OCI-LY1 (cell line): ENCODE measurements around the gene LCMT1.
A peak's percentile ranks its signal among the peaks of the same experiment; 100 is the strongest.

Experiments used
- H2AFZ ChIP-seq: fragments of 200-600 bp; sonication (generic), shearing (Covaris generic); 2 replicates; pipeline ENCODE4 v1.6.0; 2014; ENCODE audit warnings: antibody characterized with exemption, mild to moderate bottlenecking, low read length
- H3F3A ChIP-seq: fragments of 200-600 bp; sonication (generic), shearing (Covaris generic); 2 replicates; pipeline ENCODE4 v1.6.0; 2014; ENCODE audit warnings: mild to moderate bottlenecking, antibody characterized with exemption, low read length, moderate library complexity; ENCODE audit not compliant: insufficient read depth
- H3K27ac ChIP-seq: fragments of 200-600 bp; sonication (generic); 2 replicates; pipeline ENCODE4 v1.5.1; 2014; ENCODE audit warnings: low read length, mixed run types, mild to moderate bottlenecking, low read depth; ENCODE audit not compliant: poor library complexity, severe bottlenecking
- H3K27me3 ChIP-seq: fragments of 200-600 bp; sonication (generic); 2 replicates; pipeline ENCODE4 v1.6.0; 2014; ENCODE audit warnings: antibody characterized with exemption, mild to moderate bottlenecking, low read length, moderate library complexity; ENCODE audit not compliant: insufficient read depth
- H3K36me3 ChIP-seq: fragments of 200-600 bp; sonication (generic); 2 replicates; pipeline ENCODE4 v1.6.1; 2014; ENCODE audit warnings: mild to moderate bottlenecking, antibody characterized with exemption, low read length, moderate library complexity, mixed read lengths; ENCODE audit not compliant: insufficient read depth
- H3K4me1 ChIP-seq: fragments of 200-600 bp; sonication (generic); 2 replicates; pipeline ENCODE4 v1.5.1; 2014; ENCODE audit warnings: mild to moderate bottlenecking, low read length, moderate library complexity; ENCODE audit not compliant: insufficient read depth, severe bottlenecking
- H3K4me2 ChIP-seq: fragments of 200-600 bp; sonication (generic), shearing (Covaris generic); 2 replicates; pipeline ENCODE4 v1.6.1; 2014; ENCODE audit warnings: low read length
- H3K4me3 ChIP-seq: fragments of 200-600 bp; sonication (generic); 2 replicates; pipeline ENCODE4 v1.5.1; 2014; ENCODE audit warnings: low read length, low read depth, mild to moderate bottlenecking, mixed read lengths; ENCODE audit not compliant: poor library complexity, severe bottlenecking
- H3K79me2 ChIP-seq: fragments of 200-600 bp; shearing (Covaris generic); 2 replicates; pipeline ENCODE4 v1.6.1; 2016; ENCODE audit warnings: mixed run types, low read length, mixed read lengths; ENCODE audit not compliant: insufficient read depth
- H3K9ac ChIP-seq: fragments of 200-600 bp; sonication (generic), shearing (Covaris generic); 2 replicates; pipeline ENCODE4 v1.6.1; 2014; ENCODE audit warnings: mild to moderate bottlenecking, low read length, mixed read lengths
- H3K9me2 ChIP-seq: fragments of 200-600 bp; sonication (generic), shearing (Covaris generic); 2 replicates; pipeline ENCODE4 v1.6.1; 2014; ENCODE audit warnings: low read depth, mild to moderate bottlenecking, low read length, mixed read lengths
- H3K9me3 ChIP-seq: fragments of 200-600 bp; shearing (Covaris generic); 2 replicates; pipeline ENCODE4 v1.6.1; 2014; ENCODE audit warnings: low read length, mixed read lengths
- H4K20me1 ChIP-seq: fragments of 200-600 bp; sonication (generic), shearing (Covaris generic); 2 replicates; pipeline ENCODE4 v1.6.0; 2016; ENCODE audit warnings: mild to moderate bottlenecking, low read length; ENCODE audit not compliant: insufficient read depth
- CTCF ChIP-seq: fragments of 200-600 bp; sonication (generic), shearing (Covaris generic); IDR thresholded peaks from 2 replicates; pipeline ENCODE4 v1.5.1; 2017; ENCODE audit warnings: mild to moderate bottlenecking, antibody characterized with exemption, low read length, moderate library complexity, mixed read lengths
- EZH2 ChIP-seq: fragments of 200-600 bp; sonication (generic), shearing (Covaris generic); IDR thresholded peaks from 2 replicates; pipeline ENCODE4 v1.8.0; 2017; ENCODE audit warnings: borderline replicate concordance, mixed run types, mild to moderate bottlenecking, antibody characterized with exemption, low read length, moderate library complexity, mixed read lengths

LCMT1 gene

GRCh38 chr16:25066747-25067631 lies 44.6 kb upstream of the LCMT1 start:
- no peaks in the 10 kb centered on the region for H3K9me3 ChIP-seq
- no peaks in the 10 kb centered on the region for H3K27me3 ChIP-seq
- TF ChIP-seq EZH2 (no peak), CTCF (no peak)
- H4K20me1 ChIP-seq: no peaks in the 10 kb centered on the region
- H3K4me3 ChIP-seq: peak overlapping the region; percentile 73
- no peaks in the 10 kb centered on the region for H3K79me2 ChIP-seq
- no peaks in the 10 kb centered on the region for H3K9me2 ChIP-seq
- no peaks in the 10 kb centered on the region for H3K36me3 ChIP-seq
- peak overlapping the region; percentile 33 for H3K27ac ChIP-seq
- peak overlapping the region; percentile 96 for H2AFZ ChIP-seq
- H3K4me2 ChIP-seq: peak overlapping the region; percentile 97
- peak overlapping the region; percentile 79 for H3K9ac ChIP-seq
- H3F3A ChIP-seq: no peaks in the 10 kb centered on the region
- peaks cover 20% of the 10 kb centered on the region for H3K4me1 ChIP-seq

DNA sequence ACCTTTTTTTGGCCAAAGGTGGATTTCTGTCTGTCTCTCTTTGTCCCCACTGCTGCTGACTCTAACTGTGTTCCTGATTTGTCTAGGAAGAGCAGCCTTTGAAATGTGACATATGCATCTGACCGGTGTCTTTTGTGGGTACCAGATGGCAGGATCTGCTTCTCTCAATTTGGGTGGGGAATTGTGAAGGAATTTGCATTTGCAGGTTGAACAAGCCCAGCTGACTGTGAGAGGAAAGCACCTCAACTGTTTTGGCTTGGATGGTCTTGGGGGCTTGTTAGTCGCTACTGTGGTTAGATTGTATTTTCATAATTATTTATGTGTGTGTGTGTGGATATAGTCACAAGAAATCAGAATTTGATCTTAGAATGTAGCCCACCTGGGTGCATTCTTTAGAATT lies 37.7 kb upstream of the LCMT1 start:
- peak overlapping the region; percentile 36 for H3K4me2 ChIP-seq

DNA sequence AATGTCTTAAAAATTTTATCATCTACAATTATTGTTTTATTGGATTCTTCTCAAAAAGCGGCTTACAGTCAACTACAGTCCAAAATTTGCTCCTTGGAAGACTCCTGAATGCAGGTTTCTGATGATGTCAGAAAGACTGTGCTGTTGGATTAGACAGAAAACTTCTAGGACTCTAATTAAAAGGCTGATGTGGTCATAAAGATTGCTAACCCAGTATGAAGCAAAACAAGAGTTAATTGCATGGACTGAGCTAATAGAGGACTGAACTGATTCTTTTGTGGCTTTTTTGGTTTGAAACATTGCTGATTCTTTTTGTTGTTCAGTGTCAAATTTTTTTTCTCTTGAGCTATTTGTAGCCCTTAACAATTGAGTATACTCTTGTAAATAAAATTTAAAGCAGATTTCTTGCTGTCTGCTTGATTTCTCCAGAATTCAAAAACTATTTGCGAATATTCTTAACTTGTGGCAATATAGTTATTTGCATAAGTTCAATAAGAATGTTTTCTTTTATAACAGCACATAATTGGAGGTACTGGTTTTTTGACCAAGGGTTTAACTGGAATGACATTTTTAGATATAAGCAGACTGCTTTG lies 33.1 kb upstream of the LCMT1 start:
- no peak overlapping the region for H3K9ac ChIP-seq
- H3F3A ChIP-seq: no peaks in the 10 kb centered on the region
- peaks cover 8% of the 10 kb centered on the region; the same call in 1 of the 2 replicates for H3K9me3 ChIP-seq
- H4K20me1 ChIP-seq: no peaks in the 10 kb centered on the region
- no peaks in the 10 kb centered on the region for H3K27me3 ChIP-seq
- H3K4me3 ChIP-seq: no peak overlapping the region
- TF ChIP-seq CTCF (no peak), EZH2 (no peak)
- no peaks in the 10 kb centered on the region for H3K9me2 ChIP-seq
- no peaks in the 10 kb centered on the region for H3K79me2 ChIP-seq
- H2AFZ ChIP-seq: no peak overlapping the region
- no peak overlapping the region for H3K4me2 ChIP-seq
- H3K36me3 ChIP-seq: no peaks in the 10 kb centered on the region
- H3K4me1 ChIP-seq: peaks cover 14% of the 10 kb centered on the region
- no peak overlapping the region for H3K27ac ChIP-seq

More for the DNA sequence above, 37.7 kb upstream of the LCMT1 start:
- peak overlapping the region; percentile 48 for H3K27ac ChIP-seq
- H3K4me3 ChIP-seq: no peak overlapping the region
- H2AFZ ChIP-seq: no peak overlapping the region
- H3K9ac ChIP-seq: peak overlapping the region; percentile 5; the same call in 1 of the 2 replicates
- no peaks in the 10 kb centered on the region for H3K36me3 ChIP-seq
- no peaks in the 10 kb centered on the region for H4K20me1 ChIP-seq
- H3K9me3 ChIP-seq: peaks cover 7% of the 10 kb centered on the region; the same call in 1 of the 2 replicates
- no peaks in the 10 kb centered on the region for H3F3A ChIP-seq
- TF ChIP-seq CTCF: no peak
- no peak for TF ChIP-seq EZH2
- no peaks in the 10 kb centered on the region for H3K9me2 ChIP-seq
- no peaks in the 10 kb centered on the region for H3K27me3 ChIP-seq
- H3K4me1 ChIP-seq: peaks cover 22% of the 10 kb centered on the region
- H3K79me2 ChIP-seq: no peaks in the 10 kb centered on the region
